Measurements from ENCODE around the gene DNAJC15. TPM values are rescaled to one million over a fixed set of nuclear protein-coding genes. Genes with fewer than 3 reads are reported as not detected.

DNAJC15 gene
- total and polyA plus RNA-seq, 2 donors (not counting 3 experiments of a cell fraction or from before 2014, with no cell fraction given): 21.8 to 40.8 TPM

- no peak overlapping the region for H3K4me2 ChIP-seq (ENCODE audit: insufficient read depth, low read length)
- BruUV-seq (replicated peaks): no TSS peak
- H3K9ac ChIP-seq (replicated peaks; ENCODE audit: extremely low read depth, insufficient read depth, low read length): no peak overlapping the region
- intact Hi-C loops (cut with micrococcal nuclease) (no loop called here), dilution Hi-C loops (cut with MboI; ENCODE audit: extremely low pct_ligation_motif_present, low sequenced_read_pairs) (no loop called here)
- no peak for TF ChIP-seq MYC (IDR thresholded peaks at IDR 0.05; ENCODE audit: low read depth, low read length)
- TF ChIP-seq, protein P1, sequence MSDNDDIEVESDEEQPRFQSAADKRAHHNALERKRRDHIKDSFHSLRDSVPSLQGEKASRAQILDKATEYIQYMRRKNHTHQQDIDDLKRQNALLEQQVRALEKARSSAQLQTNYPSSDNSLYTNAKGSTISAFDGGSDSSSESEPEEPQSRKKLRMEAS (IDR thresholded peaks at IDR 0.05; ENCODE audit: insufficient read depth, insufficient read length): no peak
- no peak for TF ChIP-seq POLR2A (IDR thresholded peaks at IDR 0.05; ENCODE audit: low read depth, low read length)
- TF ChIP-seq POLR2AphosphoS5 (IDR thresholded peaks at IDR 0.05; ENCODE audit: insufficient read depth, low read depth, low read length): no peak
- TF ChIP-seq, protein P2, sequence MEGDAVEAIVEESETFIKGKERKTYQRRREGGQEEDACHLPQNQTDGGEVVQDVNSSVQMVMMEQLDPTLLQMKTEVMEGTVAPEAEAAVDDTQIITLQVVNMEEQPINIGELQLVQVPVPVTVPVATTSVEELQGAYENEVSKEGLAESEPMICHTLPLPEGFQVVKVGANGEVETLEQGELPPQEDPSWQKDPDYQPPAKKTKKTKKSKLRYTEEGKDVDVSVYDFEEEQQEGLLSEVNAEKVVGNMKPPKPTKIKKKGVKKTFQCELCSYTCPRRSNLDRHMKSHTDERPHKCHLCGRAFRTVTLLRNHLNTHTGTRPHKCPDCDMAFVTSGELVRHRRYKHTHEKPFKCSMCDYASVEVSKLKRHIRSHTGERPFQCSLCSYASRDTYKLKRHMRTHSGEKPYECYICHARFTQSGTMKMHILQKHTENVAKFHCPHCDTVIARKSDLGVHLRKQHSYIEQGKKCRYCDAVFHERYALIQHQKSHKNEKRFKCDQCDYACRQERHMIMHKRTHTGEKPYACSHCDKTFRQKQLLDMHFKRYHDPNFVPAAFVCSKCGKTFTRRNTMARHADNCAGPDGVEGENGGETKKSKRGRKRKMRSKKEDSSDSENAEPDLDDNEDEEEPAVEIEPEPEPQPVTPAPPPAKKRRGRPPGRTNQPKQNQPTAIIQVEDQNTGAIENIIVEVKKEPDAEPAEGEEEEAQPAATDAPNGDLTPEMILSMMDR (IDR thresholded peaks at IDR 0.05; ENCODE audit: extremely low read depth in 1 of 2, insufficient read depth in 1 of 2, low read depth in 1 of 2, low read length in 2 of 2): no peak
- no peak for TF ChIP-seq EZH2 (IDR thresholded peaks at IDR 0.05; ENCODE audit: borderline replicate concordance, low read depth, low read length, severe bottlenecking)
- TF ChIP-seq FOS (IDR thresholded peaks at IDR 0.05; ENCODE audit: borderline replicate concordance, insufficient read depth, low read length): no peak
- no peak for TF ChIP-seq GATA2 (IDR thresholded peaks at IDR 0.05; ENCODE audit: insufficient read depth, insufficient read length, low read depth, low read length)
- TF ChIP-seq JUN (IDR thresholded peaks at IDR 0.05; ENCODE audit: borderline replicate concordance, insufficient read depth, insufficient read length, low read depth): no peak
- no peaks in the 10 kb centered on the region for H3K27me3 ChIP-seq (ENCODE audit: control insufficient read depth in 2 of 2, insufficient read depth in 2 of 2, low read length in 2 of 2)
- DNase-seq (ENCODE audit: low read depth, low spot score) (no peak), FAIRE-seq (no peak)
- H3K9me3 ChIP-seq (replicated peaks; ENCODE audit: control insufficient read depth, insufficient read depth, low read length): no peaks in the 10 kb centered on the region
- H3K4me3 ChIP-seq (replicated peaks in 1 of 3; ENCODE audit: insufficient read depth in 1 of 3, low read depth in 1 of 3, low read length in 3 of 3): no peak overlapping the region
- no peak overlapping the region for H2AFZ ChIP-seq (ENCODE audit: low read depth, low read length)
- peaks cover 19% of the 10 kb centered on the region for H3K79me2 ChIP-seq (ENCODE audit: control insufficient read depth, insufficient read depth, low read length)
- no peaks in the 10 kb centered on the region for H3K9me1 ChIP-seq (replicated peaks; ENCODE audit: control insufficient read depth, extremely low read depth, insufficient read depth, low read length)
- H4K20me1 ChIP-seq (replicated peaks; ENCODE audit: control insufficient read depth, extremely low read depth, insufficient read depth, low read length): no peaks in the 10 kb centered on the region
- peaks cover 2% of the 10 kb centered on the region for H3K4me1 ChIP-seq (ENCODE audit: control insufficient read depth, extremely low read depth, insufficient read depth, low read length)
- POLR2A ChIA-PET: no interaction called here
- CTCF ChIA-PET: no interaction called here
- H3K36me3 ChIP-seq (ENCODE audit: control insufficient read depth in 2 of 2, extremely low read depth in 1 of 2, insufficient read depth in 2 of 2, low read length in 2 of 2): no peaks in the 10 kb centered on the region
- no peak overlapping the region for H3K27ac ChIP-seq (ENCODE audit: insufficient read depth, low read depth, low read length)
Measured at GRCh38 chr13:43020794-43021193, 2.6 kb upstream of the DNAJC15 start.
